HG03520 (cell line): ENCODE data around the gene PLK2.

Source experiments
- ATAC-seq: cut with Tn5 transposase; IDR thresholded peaks from one replicate; pipeline ENCODE4 v1.9.1; 2021; ENCODE audit warnings: mild to moderate bottlenecking, moderate library complexity; ENCODE audit not compliant: unreplicated experiment

PLK2 gene

DNA sequence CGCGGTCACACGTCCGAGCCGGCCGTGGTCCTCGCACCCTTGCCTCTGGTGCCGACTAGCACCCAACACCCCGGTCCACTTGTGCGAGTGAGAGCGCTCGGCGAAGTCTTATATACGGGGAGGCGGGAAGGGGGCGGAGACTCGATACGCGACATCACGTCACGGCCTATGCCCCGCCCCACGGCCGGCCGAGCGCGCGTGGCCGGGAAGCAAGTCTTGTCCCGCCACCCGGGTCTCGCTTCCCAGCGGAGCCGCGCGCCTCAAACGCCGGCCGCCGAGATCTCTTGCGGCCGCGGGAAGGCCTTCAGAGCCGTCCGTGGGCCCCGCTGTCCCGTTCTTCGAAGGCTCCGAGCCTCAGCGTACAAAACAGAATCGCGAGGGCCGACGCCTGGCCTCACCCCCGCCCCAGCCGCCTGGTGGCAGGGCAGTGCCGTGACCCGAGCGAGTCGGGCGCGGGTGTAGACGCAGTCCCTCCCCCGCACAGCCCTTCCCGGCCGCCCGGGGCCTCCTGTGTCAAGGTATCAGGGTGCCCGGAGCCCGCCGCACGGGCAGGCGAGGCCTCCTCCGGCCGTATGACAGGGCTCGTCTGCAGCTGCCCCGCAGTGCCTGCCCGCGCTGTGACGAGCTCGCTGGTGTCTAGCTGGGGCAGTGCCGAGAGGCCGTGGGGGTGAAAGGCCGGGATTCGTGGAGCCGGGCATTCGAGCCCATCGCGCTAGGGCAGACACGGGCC lies at the start of gene PLK2:
Gene PLK2 (minus strand): TSS at position 85 of the 730 bp plus-strand sequence. CDS start 127 bp downstream, outside the sequence.
- peak; percentile 67 for ATAC-seq

DNA sequence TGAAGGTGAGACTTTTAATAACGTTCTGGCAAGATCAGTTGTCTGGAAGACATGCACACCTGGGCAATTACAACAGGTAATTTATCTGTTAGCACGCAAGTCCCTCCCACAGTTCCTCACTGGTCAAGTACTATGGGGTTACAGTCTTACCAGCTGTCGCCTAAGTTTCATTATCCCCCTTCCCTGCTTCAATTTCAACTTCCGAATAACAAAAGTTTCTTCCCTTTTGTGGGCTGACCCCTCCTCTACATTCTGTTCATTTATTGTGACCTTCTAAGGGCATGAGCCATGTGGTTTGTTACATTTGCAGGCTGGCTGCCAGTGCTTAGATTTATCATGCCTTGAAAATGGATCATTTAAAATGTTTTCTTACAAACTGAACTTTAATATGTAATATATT lies 47.8 kb upstream of the PLK2 start:
- no peak for ATAC-seq

DNA sequence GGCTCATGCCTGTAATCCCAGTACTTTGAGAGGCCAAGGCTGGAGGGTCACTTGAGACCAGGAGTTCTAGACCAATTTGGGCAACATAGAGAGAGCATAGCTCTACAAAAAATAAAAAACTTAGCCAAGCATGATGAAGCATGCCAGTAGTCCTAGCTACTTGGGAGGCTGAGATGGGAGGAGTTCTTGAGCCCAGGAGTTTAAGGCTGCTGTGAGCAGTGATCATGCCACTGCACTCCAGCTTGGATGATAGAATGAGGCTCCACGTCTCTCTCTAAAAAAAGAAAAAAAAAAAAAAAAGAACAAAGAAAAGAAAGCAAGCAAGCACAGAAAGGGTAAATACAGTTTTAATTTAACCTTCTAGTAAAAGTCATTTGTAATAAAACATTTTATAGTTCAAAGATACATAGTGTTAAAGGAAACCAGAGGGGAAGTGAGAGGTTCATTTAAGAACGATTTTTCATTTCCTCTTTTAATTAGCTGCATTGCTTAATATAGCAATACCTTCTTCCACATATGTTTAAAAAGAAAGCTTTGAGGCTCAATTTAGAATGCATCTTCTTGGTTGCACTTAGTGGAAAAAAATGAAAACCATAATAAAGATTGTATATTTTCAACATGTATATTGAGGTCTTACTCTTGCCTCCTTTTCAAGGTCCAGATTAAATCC lies 46.2 kb upstream of the PLK2 start:
- peak; percentile 54 for ATAC-seq

DNA sequence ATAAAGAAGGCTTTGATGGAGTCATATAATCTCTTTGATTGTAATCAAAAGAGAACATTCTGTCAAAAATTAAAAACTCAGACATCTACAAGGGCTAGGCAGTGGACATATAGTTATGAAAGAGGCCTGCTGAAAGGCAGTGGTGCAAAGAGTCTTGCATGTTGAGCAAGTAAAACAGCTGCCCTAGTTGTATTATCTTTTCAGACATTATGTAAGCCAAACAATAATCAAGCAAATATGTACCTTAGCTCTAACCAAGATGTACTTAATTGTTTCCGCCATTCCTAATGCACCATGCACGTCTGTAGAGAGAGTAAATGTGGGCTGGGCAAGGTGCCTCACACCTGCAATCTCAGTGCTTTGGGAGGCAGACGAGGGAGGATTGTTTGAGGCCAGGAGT lies 45.6 kb upstream of the PLK2 start:
- ATAC-seq = no peak

DNA sequence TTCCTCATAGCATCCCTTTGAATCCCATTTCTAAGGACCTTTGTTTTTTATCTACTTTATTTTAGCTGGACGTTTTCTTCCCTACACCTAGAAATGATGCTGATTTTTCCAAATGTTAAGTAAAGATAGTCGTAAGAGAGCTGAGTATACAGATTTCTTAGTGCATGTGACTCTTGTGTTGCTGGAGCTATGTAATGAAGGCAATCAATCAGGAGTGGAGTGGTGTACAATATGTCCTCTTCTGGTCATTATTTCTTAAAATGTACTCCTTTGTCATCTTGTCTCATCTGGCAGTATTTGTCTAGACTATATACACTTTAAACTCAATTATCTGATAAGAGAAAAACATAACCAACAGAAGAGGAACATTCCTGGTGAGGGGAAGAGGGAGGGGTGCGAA lies 44.9 kb upstream of the PLK2 start:
- ATAC-seq = no peak

DNA sequence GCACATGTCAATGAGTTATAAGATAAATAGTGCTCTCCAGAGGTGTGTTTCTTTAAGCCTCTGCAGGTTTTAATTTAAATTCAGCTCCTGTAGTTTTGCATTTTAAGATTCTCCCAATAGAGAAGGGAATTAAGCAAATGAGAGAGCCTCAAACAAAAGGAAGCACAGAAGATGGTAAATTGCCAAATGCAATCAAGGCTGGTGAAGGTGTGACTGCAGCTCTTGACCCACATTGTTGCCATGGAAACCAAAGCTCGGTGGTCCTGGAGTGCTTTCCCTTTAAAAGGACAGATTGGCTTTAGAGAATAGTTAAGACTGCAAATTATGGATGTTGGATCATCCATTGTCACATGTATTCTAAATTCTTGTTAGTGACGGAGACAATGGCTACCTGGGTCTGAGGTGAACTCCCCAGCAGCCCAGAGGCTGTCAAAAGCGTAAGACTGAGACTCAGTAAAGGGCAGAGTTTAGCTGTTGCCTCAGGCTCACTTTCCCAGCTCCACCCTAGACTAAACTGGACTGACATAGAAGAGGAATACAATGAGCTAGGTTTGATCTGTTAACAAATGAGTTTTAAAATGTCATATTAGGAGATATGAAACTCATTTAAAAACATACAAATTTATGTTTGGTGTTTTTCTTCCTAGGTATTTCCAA lies 43.6 kb upstream of the PLK2 start:
- ATAC-seq = no peak

DNA sequence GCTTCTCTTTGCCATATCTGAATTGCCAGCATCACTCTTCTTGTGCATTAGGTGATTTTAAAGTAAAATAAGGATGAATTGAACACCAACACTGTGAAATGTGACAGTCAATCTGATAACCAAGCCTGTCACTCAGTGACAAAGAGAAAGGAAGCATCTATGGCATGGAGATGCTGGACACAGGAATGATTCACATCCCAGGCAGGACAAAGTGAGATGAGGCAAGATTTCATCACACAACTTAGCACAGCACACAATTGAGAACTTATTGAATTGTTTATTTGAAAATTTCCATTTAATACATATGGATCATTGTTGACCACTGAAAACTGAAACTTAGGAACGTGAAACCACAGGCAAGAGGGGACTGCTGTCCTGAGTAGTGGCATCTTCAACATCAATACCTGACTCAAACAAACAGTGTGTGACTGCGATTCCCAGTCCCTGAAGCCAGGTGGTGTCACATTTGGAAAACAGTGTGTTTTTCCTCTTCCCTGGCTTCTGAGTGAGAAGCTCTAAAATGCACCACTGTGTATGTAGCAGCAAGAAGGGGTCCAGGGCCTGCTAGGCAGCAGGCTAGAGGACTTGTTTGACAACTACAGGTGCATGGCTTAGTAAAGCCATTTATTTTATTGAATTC lies 42.0 kb upstream of the PLK2 start:
- no peak for ATAC-seq

DNA sequence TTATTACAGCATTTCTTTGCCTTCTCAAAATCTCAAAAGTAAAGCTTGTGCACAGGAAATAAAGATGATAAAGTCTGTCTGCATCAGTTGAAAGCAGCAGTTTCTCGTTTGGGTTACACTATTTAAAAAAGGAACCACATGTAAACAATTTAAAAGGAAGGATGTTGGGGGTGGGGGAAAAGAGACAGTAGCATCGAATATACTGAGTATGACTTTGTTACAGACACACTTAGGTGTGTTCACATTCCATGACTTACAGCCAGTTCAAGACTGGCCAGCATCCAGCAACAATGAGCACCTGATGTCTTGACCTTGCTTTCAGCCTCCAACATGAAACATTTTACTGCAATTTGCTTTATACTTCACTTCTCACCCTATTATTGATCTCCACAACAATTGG lies 40.1 kb upstream of the PLK2 start:
- no peak for ATAC-seq

DNA sequence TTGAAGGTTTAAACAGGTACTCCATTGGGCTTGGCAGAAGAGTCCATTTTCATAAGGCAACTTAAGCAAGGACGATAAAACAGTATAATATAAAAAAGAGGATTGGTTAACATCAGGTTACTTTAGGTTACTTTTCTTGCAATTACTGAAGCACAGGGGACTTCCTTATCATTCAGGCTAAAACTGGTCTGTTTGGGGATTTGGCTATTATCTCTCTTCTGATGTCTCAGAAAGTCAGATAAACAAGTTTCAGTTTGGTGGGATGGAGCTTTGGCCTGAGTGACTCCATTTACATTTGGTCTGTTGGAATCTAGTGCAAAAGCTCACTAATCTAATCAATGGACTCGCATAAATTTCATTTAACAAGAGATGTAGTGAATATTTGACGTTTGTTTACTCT lies 39.3 kb upstream of the PLK2 start:
- ATAC-seq = no peak

DNA sequence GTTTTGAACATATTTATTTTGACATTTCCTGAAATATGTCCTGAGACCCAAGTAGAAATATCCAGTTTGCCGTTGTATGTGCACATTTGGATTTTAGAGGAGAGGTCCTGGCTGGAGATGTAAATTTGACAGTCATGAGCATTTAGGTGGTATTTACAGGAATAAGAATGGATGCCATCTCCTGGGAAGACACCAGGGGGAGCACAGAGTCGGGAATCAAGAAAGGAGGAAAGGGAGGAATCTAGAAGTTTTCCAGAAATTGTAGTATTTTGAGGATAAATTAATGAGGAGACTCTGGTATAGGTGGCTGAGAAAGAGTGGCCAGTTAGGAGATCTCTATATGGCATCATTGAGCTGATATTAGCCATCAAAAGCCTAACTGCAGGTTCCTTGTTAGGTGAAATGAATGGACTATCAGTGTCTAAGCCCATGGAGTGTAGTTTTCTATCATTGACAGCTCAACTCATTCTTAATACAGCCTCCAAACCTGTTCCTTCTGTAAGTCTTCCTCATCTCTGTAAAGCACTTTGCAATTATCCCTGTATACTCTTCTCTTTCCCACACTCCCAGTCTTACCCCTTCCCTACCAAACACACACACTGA lies 38.6 kb upstream of the PLK2 start:
- ATAC-seq = no peak

DNA sequence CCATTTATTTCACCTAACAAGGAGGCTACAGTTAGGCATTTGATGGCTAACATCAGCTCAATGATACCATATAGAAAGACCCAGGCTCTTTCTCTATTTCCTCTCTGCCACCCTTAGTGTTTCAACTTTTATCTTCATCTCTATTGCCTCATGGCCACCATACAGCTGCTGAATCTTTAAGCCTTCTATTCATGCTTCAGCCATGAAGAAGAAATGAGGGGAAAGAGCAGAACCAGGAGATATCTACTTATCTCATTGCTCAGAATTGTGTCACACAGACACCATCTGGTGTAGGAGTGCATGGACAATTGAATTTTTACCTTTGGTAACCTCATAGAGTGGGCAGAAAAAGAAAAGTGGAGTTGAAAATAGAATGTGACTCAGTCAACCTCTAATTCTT lies 38.0 kb upstream of the PLK2 start:
- no peak for ATAC-seq

DNA sequence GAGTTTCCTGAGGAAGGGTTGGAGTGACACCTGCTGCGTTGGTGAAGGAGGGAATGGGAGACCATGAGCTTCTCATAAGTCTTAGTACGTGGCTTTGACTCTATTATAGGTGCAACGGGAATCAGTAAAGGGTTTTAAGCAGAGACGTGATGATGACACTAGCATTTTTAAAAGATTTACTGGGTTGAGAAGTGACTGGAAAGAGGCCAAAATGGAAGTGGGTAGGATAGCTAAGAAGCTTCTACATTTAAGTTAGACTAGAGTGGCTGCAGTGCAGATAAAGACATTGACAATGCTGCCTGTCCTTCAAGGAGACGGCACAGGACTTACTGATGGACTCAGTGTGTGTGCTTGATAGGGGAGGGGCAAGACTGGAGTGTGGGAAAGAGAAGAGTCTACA lies 37.5 kb upstream of the PLK2 start:
- no peak for ATAC-seq

DNA sequence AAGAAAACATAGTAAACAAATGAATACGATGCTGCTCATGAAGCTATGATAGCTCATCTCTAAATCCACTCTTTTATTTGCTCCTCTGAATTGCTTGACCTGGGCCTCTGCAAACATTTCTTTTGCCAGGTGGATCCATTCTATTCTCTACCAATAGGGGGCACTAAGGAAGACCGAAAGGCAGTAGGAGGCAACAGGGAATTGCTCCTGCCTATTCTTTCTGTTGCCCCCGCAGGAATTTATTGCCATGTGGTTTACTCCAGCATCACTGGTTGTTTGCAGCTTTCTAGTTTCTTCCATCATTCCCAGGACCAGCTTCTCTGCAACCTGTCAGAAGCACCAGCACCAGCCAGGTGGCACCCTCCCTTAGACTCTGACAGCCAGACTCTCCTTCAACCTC lies 36.6 kb upstream of the PLK2 start:
- ATAC-seq = no peak

DNA sequence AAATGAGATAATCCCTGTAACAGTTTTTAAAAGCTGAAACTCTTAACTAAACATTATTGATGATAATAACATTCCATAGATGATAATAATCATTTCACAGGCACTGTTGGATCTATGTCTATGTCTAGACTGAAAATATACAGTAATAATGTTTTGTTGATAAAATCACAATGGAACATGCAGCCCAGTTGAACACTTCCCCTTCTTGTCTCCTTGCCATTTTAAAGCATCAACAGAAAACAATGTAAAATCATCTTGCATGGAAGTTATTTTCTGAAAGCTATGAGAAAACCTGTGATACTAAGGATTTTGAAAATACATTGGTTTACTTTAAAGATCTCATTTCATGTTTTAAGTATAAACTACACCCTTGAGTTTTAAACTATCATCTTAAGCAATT lies 33.3 kb upstream of the PLK2 start:
- no peak for ATAC-seq

DNA sequence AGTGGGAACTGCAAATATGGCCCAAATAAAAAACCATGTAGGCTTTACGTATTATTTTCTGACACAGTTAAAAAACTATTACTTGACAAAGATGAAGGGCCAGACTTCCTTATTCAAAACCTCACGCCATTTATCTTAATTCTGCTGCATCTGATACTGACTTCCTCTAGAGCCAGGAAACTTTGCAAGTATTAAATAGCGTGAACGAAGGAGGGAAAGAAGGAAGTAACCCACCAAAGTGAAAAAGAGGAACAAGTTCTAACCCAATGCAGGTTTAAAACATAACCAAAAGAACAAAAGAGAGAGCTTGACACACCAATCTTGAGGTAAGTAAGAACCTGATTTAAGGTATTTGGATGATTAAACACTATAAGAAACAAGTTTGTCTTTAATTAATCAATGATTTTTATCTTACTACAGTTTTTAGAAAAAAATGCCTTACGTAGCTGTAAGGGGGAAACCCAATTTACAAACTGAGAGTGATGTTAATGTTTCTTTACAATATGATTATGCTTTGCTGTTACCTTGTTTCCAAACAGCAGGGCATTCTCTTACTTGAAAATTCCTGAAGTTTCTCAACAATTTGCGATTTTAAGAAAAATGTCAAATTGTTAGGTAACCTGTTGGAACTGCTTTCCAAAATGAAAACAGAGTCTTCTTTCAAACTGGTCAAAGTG lies 31.5 kb upstream of the PLK2 start, which contains the start of gene GAPT:
Gene GAPT (plus strand): TSS at position 220 of the 677 bp plus-strand sequence. CDS start 3,102 bp downstream, outside the sequence.
- peak; percentile 79 for ATAC-seq

DNA sequence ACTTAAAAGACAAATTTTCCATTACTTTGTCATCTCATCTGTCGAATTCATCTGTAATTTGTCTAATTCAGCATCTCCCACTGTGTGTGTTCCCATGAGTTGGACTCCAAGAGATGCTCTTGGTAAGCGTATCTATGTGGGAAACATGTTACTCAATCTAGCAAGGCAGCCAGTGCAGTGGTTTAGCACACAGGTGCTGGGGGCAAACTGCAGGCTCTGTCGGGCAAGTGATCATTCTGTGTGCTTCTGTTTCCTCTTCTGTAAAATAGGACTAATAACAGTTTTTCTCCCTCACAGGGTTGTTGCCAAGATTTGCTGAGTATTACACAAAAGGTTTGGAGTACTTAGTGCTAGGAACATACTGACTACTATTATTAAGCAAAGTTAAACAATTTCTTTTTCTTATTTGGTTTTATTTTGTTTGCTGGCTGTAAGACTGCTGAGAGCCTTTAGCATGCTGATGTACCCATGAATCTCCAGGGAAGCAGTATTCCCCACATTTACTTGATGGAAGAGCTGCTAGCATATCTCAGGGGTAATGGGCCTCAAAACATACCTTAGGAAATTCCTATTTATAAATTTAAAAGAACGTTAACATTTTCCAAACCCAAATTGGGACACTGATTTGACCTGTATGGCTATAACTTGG lies 30.6 kb upstream of the PLK2 start:
- no peak for ATAC-seq

DNA sequence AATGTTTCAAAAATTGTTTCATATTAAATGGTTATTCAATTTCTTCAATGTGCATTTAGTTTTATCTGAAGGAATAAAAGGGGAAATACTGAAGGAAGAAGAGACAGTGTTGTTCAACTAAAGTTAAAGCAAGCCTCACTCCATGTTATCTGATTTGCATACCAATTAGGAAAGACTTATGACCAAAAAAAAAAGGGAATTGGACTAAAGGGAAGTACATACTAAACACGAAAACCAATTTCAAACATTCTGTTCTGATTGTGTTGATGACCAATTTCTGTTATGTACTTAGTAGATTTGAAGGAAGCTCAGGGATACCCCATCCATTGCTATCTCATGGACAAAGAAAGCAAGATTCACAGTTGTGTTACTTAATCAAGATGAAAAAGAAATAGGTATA lies 26.4 kb upstream of the PLK2 start:
- ATAC-seq = no peak

DNA sequence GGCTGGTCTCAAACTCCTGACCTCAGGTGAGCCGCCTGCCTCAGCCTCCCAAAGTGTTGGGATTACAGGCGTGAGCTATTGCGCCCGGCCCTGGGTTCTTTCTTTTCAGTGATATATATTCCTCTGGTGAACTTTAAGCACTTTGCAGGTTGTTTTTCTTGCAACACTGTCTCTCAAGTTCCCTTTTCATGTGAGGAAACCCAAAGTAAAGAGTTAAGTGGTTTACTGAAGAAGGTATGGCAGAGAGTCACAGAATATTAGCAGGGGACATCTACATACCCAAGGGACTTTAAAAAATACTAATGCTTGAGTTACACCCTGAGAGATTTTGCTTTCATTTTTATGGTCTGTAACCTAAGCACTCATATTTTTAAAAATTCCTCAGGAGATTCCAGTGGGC lies 24.6 kb upstream of the PLK2 start:
- no peak for ATAC-seq

DNA sequence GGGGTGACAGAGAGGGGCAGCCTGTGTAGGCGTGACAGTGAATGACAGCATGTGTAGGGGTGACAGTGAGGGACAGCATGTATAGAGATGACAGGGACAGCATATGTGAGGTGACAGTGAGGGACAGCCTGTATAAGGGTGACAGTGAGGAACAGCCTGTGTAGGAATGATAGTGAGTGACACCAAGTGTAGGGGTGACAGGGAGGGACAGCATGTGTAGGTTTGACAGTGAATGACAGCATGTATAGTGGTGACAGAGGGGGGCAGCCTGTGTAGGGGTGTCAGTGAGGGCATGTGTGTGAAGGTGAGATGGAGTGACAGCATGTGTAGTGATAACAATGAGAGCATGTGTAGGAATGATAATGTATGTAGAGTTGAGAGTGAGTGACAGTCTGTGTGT lies 22.6 kb upstream of the PLK2 start:
- no peak for ATAC-seq

DNA sequence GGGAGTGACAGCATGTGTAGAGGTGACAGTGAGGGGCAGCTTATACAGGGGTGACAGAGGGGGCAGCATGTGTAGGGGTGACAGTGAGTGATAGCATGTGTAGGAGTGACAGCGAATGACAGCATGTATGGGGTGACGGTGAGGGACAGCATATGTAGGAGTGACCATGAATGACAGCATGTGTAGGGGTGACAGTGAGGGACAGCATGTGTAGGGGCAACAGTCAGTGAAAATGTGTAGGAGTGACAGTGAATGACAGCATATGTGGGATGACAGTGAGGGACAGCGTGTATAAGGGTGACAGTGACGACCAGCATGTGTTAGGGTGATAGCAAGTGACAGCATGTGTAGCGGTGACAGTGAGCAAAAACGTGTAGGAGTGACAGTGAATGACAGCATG lies 21.9 kb upstream of the PLK2 start:
- no peak for ATAC-seq
